K562 (cell line): ENCODE data around the gene TRIP12. TPM values are rescaled to one million over a fixed set of nuclear protein-coding genes. Genes with fewer than 3 reads are reported as not detected.

Source experiments
- ATAC-seq: fragments of 200-7000 bp; cut with Tn5 transposase; 3 replicates; pipeline ENCODE4 v1.9.1; 2020; ENCODE audit warnings: moderate library complexity
- BruUV-seq: library from RNA; stranded (reverse); fragments of 400-500 nt; replicated peaks from 2 replicates; lab custom pipeline; 2021; lab: Mats Ljungman, UMichigan
- CTCF ChIA-PET: fragments of 300-600 bp; formaldehyde crosslinking; extraction: SDS; loops from one replicate; lab custom pipeline; 2021; ENCODE audit warnings: low intra/inter-chr PET ratio; lab: Yijun Ruan, JAX
- POLR2A ChIA-PET: fragments of 300-600, 350-650 bp; sonication (Branson Sonifier 250); formaldehyde crosslinking; extraction: SDS; loops from one replicate; lab custom pipeline; 2021; ENCODE audit warnings: antibody characterized with exemption, inconsistent platforms; lab: Yijun Ruan, JAX
- DNase-seq, 4 experiments: peaks; one replicate each; pipeline versions ENCODE4 v3.0.0 to v3.0.0-alpha.2; 2011 to 2018; ENCODE audit warnings: low spot score in 3 of 4, mixed read lengths in 3 of 4; ENCODE audit errors: extremely low read depth in 1 of 4
- FAIRE-seq: peaks from 2 replicates; lab custom pipeline; 2011; peaks lifted over from hg19 to GRCh38; lab: Jason Lieb, UNC
- H2AFZ ChIP-seq: 2 replicates; pipeline ENCODE4 v1.6.0; 2011; ENCODE audit warnings: low read depth, low read length, control low read depth, inconsistent platforms
- H3K27ac ChIP-seq: fragments of 200-600 bp; 3 replicates; pipeline ENCODE4 v1.8.0; 2011; ENCODE audit warnings: low read depth, mild to moderate bottlenecking, control low read depth, inconsistent platforms, low read length, moderate library complexity, mixed read lengths; ENCODE audit errors: extremely low read depth
- H3K27me3 ChIP-seq, 2 experiments: fragments of 300-600 bp in 1 of 2; 2 replicates in 1 of 2; 3 replicates in 1 of 2; pipeline versions ENCODE4 v1.6.0 to v1.8.0; 2011; ENCODE audit warnings: inconsistent platforms in 2 of 2, low read length in 2 of 2, mild to moderate bottlenecking in 1 of 2, mixed read lengths in 1 of 2, moderate library complexity in 1 of 2; ENCODE audit not compliant: control insufficient read depth in 2 of 2, insufficient read depth in 2 of 2
- H3K36me3 ChIP-seq: fragments of 300-600 bp; 3 replicates; pipeline ENCODE4 v1.8.0; 2011; ENCODE audit warnings: mild to moderate bottlenecking, low read length, inconsistent platforms; ENCODE audit not compliant: control insufficient read depth, insufficient read depth
- H3K4me1 ChIP-seq, 2 experiments: fragments of 200-600 bp in 1 of 2; replicated peaks in 1 of 2; 2 replicates in 1 of 2; 3 replicates in 1 of 2; pipeline versions ENCODE4 v1.5.1 to v1.8.0; 2011; ENCODE audit warnings: inconsistent platforms in 2 of 2, low read length in 2 of 2, mild to moderate bottlenecking in 1 of 2, mixed read lengths in 1 of 2, moderate library complexity in 1 of 2; ENCODE audit not compliant: control insufficient read depth in 2 of 2, insufficient read depth in 2 of 2
- H3K4me2 ChIP-seq: 2 replicates; pipeline ENCODE4 v1.6.1; 2011; ENCODE audit warnings: low read length, control low read depth, inconsistent platforms, mixed read lengths; ENCODE audit not compliant: insufficient read depth
- H3K4me3 ChIP-seq: fragments of 200-600 bp; sonication (generic), shearing (Covaris generic); 2 replicates; pipeline ENCODE4 v1.5.1; 2016; ENCODE audit warnings: control low read depth, inconsistent platforms
- H3K79me2 ChIP-seq: fragments of 200-600 bp; 3 replicates; pipeline ENCODE4 v1.8.0; 2011; ENCODE audit warnings: low read length, inconsistent platforms; ENCODE audit not compliant: control insufficient read depth, insufficient read depth
- H3K9ac ChIP-seq, 2 experiments: 2 replicates each; pipeline versions ENCODE4 v1.6.0 to v1.6.1; 2011; ENCODE audit warnings: low read depth in 2 of 2, low read length in 2 of 2, control low read depth in 1 of 2, inconsistent platforms in 1 of 2, mild to moderate bottlenecking in 1 of 2, mixed read lengths in 1 of 2; ENCODE audit not compliant: insufficient read depth in 1 of 2
- H3K9me1 ChIP-seq: one replicate; pipeline ENCODE4 v1.6.0; 2011; ENCODE audit warnings: inconsistent platforms, mild to moderate bottlenecking, low read length, moderate library complexity; ENCODE audit not compliant: control insufficient read depth, insufficient read depth
- H3K9me3 ChIP-seq: replicated peaks from 2 replicates; pipeline ENCODE4 v1.5.1; 2011; ENCODE audit warnings: low read depth, low read length, inconsistent platforms; ENCODE audit not compliant: control insufficient read depth, insufficient read depth
- H4K20me1 ChIP-seq: replicated peaks from 2 replicates; pipeline ENCODE4 v1.6.1; 2011; ENCODE audit warnings: low read length, inconsistent platforms, mixed read lengths; ENCODE audit not compliant: control insufficient read depth, insufficient read depth
- CTCFL ChIP-seq: IDR thresholded peaks from 2 replicates; pipeline ENCODE4 v1.6.1; 2011; ENCODE audit warnings: borderline replicate concordance, low read depth, mild to moderate bottlenecking, moderate library complexity, low read length; ENCODE audit not compliant: insufficient read depth, poor library complexity, severe bottlenecking
- HNRNPH1 ChIP-seq: fragments of 200-400 bp; formaldehyde crosslinking; optimal IDR thresholded peaks from 2 replicates; pipeline ENCODE3; 2017; ENCODE audit warnings: low read depth, mild to moderate bottlenecking, low read length, moderate library complexity
- MGA ChIP-seq: fragments of 450-650 bp; IDR thresholded peaks from 2 replicates; pipeline ENCODE4 v1.6.1; 2016; ENCODE audit warnings: mild to moderate bottlenecking, moderate library complexity
- MYC ChIP-seq, 2 experiments: fragments of 250-450 bp in 1 of 2; sonication (Bioruptor Pico) in 1 of 2; IDR thresholded peaks; 2 replicates each; pipeline versions ENCODE4 v1.5.1 to v1.6.1; 2012 to 2021; ENCODE audit warnings: low read depth in 2 of 2, borderline replicate concordance in 1 of 2, improper control_type of control experiment in 1 of 2, low read length in 1 of 2, mild to moderate bottlenecking in 1 of 2, moderate library complexity in 1 of 2
- RNF2 ChIP-seq: sonication (generic); IDR thresholded peaks from 2 replicates; pipeline ENCODE4 v1.6.1; 2016
- ZNF316 ChIP-seq: fragments of 450-650 bp; IDR thresholded peaks from 2 replicates; pipeline ENCODE4 v1.6.1; 2016
- in situ Hi-C: fragments of 300-500 bp; cut with MboI; formaldehyde crosslinking; loops from 4 replicates; pipeline ENCODE4 v1.15.0; 2018; ENCODE audit warnings: inconsistent platforms, mixed read lengths
- intact Hi-C: fragments of 100-400 bp; cut with micrococcal nuclease; formaldehyde crosslinking; loops from 2 replicates; pipeline ENCODE4 v1.14.2; 2022
- polyA plus RNA-seq, 8 experiments: library from polyadenylated mRNA; depleted of rRNA in 4 of 8; stranded (reverse) in 5 of 8; unstranded in 3 of 8; fragments of >200 nt; fragmentation: Nextera tagmentation in 2 of 8; fragmentation: Illumina TruSeq in 1 of 8; extraction: Ambion mirVana in 2 of 8; extraction: Trizol in 1 of 8; gene quantifications; 2 replicates each; pipeline versions ENCODE4 v1.2.1 to v1.2.3, GENCODE V29; 2011 to 2014; ENCODE audit warnings: inconsistent platforms in 1 of 8, missing spikeins in 1 of 8
- total RNA-seq, 7 experiments: library from RNA; depleted of rRNA in 6 of 7; stranded (reverse); fragments of >200 nt in 6 of 7; fragmentation: Illumina TruSeq in 2 of 7; extraction: Trizol in 2 of 7; gene quantifications; 2 replicates each; pipeline versions ENCODE4 v1.2.1 to v1.2.3, GENCODE V29; 2011 to 2021; ENCODE audit warnings: low replicate concordance in 1 of 7

TRIP12 gene
- total and polyA plus RNA-seq, 9 of the 15 experiments (the other 6 are each of a cell fraction or from before 2014, with no cell fraction given): 15.2 to 131 (median 80.1) TPM

GRCh38 chr2:229728370-229728769, 193.4 kb downstream of the TRIP12 start:
- no peaks in the 10 kb centered on the region for H3K36me3 ChIP-seq
- no peaks in the 10 kb centered on the region for H3K9me1 ChIP-seq
- no peaks in the 10 kb centered on the region; a peak in 1 of 5 replicates for H3K4me1 ChIP-seq
- H3K4me2 ChIP-seq: no peak overlapping the region
- FAIRE-seq (no peak), ATAC-seq (no peak), DNase-seq (no peak)
- H3K79me2 ChIP-seq: no peaks in the 10 kb centered on the region
- CTCF ChIA-PET: no interaction called here
- H2AFZ ChIP-seq: no peak overlapping the region
- no peak overlapping the region for H3K27ac ChIP-seq
- no peaks in the 10 kb centered on the region for H4K20me1 ChIP-seq
- H3K9me3 ChIP-seq: no peaks in the 10 kb centered on the region
- no peaks in the 10 kb centered on the region; a peak in 1 of 5 replicates for H3K27me3 ChIP-seq
- no peak overlapping the region for H3K9ac ChIP-seq
- no TSS peak for BruUV-seq
- in situ Hi-C loops: no loop called here
- POLR2A ChIA-PET: no interaction called here
- no peak overlapping the region for H3K4me3 ChIP-seq
- intact Hi-C loops: no loop called here
- TF ChIP-seq MGA (no peak), MYC (IDR thresholded peaks at IDR 0.05; ENCODE audit: low read depth, low read length) (no peak), MYC (CRISPR knock-in tag; IDR thresholded peaks at IDR 0.05; ENCODE audit: borderline replicate concordance, low read depth) (no peak), RNF2 (no peak), CTCFL (no peak), ZNF316 (no peak), HNRNPH1 (no peak)
